NCI-H2196 treated with DMSO at 0.1 percent for 48 hours (cell line): ENCODE data around the gene ULK1.

Source experiments
- DNase-seq: peaks from one replicate; lab custom pipeline; 2025; ENCODE audit not compliant: unreplicated experiment; lab: John Stamatoyannopoulos, UW

Gene ULK1

DNA sequence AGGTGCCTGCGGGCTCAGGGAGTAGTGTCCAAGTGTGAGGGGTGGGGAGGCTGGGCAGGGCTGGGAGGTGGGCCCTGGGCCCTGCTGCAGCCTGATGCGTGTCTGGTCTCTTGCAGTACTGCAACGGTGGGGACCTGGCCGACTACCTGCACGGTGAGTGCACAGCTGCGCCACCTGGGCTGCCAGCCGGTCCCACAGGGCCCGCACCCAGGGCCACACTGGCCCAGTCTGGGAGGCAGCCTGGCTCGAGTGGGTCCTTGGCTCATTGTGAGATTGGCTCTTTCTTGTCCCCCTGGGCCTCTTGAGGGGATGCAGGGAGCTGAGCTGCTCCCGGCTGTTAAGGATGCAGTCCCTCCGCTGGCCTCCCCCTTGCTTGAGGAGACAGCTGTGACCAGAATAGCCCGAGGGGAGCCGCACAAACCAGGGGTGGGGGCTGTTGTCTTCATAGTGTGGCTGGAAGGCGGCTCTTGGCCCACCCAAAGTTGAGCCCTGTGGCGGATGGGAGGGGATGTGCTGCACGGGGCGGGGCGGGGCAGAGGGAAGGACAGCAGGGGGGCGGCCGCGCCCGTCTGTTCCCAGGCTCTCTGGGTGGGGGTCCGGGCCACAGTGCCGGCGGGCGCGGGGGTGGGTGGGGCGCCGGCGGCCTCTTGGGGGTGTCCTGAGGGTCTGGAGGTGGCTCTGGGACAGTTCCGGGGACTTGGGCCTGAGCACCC lies 13.1 kb downstream of the ULK1 start:
- no peak for DNase-seq

DNA sequence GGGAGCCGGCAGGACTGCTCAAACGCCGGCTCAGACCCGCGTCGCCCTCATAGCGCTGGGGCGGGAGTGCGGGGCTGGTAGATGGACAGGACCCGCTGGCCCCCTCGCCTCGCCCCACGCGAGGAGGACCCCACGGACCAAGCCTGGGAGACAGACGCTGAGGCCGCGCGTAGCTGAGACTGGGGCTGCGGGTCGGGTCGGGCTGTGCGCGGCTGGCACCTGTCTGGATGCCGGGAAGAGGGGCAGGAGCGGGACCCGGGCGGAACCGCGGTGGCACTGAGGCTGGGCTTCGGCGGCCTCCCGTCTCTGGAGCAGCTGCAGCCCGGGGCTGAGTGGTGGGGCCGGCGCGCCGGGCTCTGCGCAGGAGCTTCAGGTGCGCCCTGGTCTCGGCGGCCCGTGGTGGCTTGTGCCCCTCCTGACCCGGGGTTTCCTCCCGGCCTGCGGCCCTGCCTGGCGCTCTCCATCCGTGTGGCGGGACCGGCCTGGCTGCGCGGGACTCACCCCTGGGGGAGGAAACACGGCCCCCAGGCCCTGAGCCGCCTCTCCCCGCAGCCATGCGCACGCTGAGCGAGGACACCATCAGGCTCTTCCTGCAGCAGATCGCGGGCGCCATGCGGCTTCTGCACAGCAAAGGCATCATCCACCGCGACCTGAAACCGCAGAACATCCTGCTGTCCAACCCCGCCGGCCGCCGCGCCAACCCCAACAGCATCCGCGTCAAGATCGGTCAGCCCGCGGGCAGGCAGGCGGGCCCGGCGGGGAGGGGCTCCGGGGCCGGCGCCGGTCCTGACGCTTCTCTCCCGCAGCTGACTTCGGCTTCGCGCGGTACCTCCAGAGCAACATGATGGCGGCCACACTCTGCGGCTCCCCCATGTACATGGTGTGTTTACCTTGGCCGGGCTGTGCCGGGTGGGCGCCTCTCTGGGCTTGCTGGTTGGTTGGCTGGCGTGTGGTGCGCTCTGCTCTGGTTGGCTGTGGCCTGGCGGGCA lies 14.0 kb downstream of the ULK1 start:
- no peak for DNase-seq

DNA sequence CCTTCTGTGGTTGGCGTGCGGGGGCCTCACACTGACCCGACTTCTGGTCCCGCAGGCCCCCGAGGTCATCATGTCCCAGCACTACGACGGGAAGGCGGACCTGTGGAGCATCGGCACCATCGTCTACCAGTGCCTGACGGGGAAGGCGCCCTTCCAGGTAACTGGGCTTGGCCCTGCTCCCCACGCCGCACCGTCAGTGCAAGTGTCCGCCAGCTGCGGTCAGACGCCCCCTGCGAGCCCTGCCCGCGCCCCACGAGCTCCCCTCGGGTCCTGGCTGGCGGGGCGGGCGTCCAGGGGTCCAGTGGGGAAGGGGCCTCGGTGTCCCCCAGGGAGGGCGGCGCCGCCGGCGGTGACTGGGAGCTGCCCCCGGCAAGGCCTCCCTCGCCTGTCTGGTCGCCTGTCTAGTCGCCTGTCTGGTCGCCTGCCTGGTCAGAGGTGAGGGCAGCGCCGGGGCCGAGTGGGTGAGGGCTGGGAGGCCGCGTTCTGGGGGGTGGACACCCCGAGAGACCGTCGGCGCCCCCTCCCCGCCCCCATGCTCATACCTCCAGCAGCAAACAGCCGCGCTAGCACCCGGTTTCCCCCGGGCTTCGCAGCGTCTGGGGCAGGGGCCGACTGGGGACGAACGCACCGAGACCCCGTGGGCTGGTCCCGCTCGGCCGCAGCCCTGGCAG lies 14.8 kb downstream of the ULK1 start:
- no peak for DNase-seq

DNA sequence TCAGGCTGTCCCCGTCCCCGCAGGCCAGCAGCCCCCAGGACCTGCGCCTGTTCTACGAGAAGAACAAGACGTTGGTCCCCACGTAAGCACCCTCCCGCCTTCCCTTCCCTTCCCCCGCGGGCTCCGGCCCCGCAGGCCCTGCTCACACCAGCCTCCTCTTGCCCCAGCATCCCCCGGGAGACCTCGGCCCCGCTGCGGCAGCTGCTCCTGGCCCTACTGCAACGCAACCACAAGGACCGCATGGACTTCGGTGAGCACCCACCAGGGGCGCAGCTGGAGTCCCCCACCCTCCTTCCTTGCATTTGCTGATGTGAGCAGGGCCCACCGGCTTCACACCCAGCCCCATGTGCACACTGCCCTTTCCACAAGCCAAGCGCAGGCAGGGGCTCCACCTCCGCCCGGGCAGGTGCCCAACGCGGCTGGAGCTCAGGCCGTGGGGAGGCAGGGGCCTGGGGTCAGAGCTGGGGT lies 15.4 kb downstream of the ULK1 start:
- no peak for DNase-seq

DNA sequence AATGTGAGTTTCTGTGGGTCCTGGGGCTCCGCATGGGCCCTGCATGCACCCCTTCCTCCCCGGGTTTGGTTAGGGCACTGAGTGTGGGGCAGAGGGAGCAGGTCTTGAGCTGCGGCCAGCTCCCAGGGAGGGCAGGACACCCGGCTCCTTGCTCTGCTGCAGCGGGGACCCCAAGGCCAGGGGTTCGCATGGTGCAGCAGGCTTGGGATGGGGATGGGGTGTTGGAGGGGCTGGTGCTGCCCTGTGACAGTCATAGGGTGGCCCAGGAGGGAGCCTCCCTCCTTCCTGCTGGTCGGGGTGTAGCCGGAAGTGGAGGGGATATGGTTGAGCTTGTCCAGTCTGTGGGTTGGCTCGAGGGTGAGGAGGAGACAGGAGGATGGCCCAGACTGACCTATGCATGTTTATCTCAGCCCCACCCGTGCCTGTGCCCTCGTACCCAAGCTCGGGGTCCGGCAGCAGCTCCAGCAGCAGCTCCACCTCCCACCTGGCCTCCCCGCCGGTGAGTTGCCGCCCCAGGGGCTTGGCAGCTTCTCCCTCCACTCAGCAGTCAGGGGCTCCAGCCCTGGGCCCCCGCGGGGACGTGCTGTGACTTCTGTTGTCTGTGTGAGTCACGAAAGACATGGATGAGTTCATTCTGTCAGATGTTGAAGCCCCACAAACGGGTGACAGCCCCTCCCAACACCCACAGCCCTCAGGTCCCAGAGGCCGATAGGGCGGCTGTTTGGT lies 16.0 kb downstream of the ULK1 start:
- no peak for DNase-seq

DNA sequence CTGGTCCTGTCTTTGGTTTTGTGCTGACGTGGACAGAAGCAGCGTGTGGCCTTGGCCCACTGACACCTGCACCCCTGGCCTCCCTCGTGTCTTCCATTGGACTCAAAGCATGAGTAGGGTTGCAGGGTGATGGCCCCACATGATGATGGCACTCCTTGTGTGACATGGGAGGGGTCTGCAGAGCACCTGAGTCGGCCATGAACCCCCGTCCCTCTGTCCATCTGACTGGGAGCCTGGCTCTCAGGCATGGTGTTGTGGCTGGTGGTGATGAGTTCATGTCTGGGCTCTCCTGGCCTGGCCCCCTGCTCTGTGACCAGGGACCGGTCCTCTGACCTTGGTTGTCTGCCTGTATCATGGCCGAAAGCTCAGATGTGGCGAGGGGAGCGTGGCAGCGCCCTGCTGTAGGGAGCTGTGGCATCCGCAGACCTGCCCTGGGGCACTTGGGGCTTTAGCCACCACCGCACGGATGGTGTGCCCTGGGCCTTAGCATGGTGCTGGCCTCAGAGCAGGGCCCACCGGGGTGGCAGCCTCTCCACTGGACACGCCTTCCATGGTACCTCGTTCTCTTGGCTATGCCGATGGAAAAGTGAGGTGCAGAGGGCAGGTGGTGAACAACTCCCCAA lies 16.7 kb downstream of the ULK1 start:
- no peak for DNase-seq

DNA sequence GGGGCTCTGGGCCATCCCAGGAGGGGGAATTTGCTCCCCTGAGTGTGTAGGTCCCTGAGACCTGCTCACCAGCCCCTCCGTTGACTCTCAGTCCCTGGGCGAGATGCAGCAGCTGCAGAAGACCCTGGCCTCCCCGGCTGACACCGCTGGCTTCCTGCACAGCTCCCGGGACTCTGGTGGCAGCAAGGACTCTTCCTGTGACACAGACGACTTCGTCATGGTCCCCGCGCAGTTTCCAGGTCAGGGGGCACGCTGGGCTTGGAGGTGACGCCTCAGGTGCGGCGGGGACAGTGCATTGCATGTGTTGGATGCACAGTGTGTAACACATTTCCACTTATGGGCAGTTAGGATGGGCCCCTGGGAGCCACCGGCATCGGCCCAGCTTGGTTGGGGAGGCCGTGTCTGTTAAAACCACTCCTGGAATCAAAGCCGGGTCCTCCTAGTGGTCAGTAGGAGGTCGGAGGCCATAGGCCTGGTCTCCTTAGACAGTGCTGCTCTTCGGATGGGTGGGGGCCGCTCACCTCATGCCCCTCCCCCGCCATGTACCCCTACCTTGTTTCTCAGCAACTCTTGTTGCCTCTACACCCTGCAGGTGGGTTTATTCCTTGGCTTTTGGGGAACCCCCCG lies 17.5 kb downstream of the ULK1 start:
- no peak for DNase-seq

DNA sequence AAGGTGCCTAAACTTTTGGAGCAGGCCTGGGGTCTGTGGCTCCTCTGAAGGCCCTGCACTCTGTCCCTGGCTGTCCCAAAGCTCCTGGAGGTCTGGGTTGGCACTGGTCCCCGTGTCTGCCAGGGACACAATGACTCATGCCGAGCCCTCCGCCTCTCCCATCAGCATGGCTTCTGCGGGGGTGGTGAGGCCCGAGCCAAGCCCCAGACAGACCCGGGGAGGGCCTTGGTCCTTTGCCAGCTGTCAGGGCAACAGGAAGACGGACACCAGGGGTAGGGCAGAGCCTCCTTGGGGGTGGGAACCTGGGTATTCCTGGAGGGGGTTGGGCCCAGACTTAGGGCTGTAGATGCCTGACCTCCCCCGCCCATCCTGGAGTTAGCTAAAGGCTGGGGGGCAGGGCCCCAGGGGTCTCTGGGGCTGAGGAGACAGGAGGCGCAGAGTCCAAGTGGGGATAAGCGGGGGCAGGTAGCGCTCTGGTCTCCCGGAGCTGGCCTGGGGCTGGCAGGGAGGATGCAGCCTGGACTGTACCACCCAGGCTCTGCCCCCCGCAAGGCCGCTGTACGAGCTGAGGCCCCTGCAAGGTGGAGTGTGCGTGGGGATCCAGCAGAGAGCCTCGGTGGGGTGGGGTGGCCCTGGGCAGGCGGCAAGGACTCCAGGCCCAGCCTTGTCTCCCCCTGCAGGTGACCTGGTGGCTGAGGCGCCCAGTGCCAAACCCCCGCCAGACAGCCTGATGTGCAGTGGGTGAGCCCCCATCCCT lies 18.3 kb downstream of the ULK1 start:
- DNase-seq: peak; percentile 24

DNA sequence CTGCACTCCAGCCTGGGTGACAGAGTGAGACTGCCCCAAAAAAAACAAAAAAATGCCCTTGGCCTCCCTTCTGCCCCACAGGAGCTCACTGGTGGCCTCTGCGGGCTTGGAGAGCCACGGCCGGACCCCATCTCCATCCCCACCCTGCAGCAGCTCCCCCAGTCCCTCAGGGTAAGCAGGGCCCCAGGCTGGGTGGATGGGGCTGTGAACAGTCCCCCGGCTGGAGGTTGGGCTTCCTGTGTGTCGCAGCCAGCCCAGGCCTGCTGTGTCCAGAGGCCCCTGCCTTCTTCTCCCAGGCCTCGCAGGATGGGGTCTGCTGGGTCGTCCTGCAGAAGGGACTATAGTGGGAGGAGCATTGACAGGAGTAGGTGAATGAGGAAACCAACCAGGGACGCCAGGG lies 19.2 kb downstream of the ULK1 start:
- DNase-seq: no peak

DNA sequence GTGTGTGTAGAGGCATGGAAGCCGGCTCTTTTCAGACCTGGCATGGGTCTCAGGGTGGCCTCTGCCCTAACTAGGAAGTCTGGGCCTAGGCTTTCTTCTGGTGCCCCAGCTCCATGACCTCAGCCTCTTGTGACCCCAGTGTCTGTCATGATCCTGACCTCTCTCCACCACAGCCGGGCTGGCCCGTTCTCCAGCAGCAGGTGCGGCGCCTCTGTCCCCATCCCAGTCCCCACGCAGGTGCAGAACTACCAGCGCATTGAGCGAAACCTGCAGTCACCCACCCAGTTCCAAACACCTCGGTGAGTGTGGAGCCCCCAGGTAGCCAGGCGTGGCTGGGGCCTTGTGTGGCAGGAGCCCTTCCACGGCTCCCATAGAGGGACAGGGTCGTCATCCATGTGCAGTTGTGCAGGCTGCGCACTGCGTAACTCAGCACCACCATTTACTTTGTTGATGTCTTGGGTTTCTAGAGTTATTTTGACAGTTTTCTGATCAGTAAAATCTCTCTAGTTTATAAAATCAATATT lies 19.8 kb downstream of the ULK1 start:
- no peak for DNase-seq

DNA sequence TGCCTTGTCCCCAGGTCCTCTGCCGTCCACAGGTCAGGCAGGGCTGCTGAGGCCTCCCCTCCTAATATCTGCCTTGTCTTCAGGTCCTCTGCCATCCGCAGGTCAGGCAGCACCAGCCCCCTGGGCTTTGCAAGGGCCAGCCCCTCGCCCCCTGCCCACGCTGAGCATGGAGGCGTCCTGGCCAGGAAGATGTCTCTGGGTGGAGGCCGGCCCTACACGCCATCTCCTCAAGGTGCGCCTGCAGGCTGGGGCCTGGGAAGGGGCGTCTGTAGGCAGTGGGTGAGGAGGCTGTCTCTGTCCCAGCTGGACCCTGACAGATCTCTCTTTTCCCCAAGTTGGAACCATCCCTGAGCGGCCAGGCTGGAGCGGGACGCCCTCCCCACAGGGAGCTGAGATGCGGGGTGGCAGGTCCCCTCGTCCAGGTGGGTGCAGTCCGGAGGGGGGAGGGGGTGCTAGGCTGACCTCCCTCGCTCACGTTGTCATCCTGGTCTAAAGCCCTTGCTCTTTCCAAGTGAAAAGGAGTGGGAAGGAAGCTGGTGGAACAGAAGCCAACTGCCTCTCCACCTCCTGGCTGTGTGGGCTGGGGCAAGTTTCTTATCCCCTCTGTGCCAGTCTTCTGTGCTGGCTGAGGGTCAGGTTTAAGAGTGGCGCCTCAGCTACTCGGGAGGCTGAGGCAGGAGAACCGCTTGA lies 20.7 kb downstream of the ULK1 start:
- no peak for DNase-seq

DNA sequence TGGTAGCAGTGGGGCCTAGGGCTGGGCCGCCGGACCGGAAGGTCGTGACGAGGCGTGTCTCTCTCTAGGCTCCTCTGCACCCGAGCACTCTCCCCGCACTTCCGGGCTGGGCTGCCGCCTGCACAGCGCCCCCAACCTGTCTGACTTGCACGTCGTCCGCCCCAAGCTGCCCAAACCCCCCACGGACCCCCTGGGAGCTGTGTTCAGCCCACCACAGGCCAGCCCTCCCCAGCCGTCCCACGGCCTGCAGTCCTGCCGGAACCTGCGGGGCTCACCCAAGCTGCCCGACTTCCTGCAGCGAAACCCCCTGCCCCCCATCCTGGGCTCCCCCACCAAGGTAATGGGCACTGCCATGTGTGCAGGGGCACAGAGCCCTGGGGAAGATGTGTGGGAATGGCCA lies 21.4 kb downstream of the ULK1 start:
- no peak for DNase-seq

DNA sequence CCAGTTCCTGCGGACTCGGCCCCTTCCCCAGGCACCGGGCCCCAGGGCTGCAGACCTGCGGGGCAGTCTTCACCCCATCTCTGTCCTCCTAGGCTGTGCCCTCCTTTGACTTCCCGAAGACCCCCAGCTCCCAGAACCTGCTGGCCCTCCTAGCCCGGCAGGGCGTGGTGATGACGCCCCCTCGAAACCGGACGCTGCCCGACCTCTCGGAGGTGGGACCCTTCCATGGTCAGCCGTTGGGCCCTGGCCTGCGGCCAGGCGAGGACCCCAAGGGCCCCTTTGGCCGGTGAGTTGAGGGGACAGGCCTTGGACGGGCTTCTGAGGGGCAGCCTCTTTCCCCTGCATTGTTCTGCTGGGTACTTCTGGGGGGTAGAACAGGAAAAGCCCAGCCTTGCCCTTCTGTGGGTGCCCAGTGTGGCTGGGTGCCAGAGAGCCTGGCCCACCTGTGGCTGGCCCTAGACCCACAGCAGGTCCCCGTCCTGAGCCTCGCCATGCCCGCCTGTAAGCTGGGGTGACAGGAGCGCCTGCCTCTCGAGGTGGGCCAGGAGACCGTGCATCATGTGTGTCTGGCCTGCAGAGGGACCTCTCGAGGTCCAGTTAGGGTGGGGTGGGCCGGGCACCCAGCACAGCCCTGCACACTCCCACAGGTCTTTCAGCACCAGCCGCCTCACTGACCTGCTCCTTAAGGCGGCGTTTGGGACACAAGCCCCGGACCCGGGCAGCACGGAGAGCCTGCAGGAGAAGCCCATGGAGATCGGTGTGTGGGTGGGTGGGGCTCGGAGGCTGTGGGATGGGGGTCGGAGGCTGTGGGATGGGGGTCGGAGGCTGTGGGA lies 22.1 kb downstream of the ULK1 start:
- no peak for DNase-seq

DNA sequence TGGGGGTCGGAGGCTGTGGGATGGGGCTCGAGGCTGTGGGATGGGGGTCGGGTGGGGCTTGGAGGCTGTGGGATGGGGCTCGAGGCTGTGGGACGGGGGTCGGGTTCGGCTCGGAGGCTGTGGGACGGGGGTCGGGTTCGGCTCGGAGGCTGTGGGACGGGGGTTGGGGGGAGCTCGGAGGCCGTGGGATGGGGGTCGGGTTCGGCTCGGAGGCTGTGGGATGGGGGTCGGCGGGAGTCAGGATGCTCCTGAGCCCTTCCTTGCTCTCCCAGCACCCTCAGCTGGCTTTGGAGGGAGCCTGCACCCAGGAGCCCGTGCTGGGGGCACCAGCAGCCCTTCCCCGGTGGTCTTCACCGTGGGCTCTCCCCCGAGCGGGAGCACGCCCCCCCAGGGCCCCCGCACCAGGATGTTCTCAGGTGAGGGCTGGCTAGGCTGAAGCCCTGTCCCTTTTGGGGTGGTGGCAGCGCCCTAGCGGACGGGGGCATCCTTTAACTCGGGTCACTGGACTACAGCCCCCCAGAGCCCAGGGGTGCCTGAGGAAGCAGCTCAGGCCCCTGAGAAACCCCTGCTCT lies 22.8 kb downstream of the ULK1 start:
- DNase-seq: no peak

DNA sequence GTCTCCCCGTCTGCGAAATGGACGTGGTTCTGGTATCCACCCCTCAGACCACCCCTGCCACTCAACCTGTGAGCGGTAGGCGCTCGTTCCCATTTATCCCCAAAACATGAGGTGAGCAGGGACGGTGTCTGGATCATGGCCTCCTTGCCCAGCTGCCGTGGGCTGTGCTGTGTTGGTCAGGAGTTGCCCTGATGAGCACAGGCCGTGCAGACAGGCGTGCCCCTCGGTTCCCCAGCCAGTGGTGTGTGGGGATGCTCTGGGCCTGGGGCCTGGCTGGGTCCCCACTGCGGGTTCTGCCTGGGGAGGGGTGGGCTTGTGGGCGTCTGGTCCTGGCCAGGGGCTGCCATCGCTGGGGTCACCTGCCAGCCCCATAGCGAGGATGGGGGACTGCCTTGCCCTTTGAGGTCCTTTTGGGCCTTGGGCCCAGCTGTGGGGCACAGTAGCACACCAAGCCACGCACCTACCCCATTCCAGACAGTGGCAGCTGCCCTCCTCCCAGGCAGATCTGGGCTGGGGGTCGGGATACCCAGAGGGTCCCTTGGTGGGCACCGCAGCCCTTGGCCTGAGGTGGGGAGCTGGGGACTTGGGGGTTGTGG lies 23.4 kb downstream of the ULK1 start:
- no peak for DNase-seq

DNA sequence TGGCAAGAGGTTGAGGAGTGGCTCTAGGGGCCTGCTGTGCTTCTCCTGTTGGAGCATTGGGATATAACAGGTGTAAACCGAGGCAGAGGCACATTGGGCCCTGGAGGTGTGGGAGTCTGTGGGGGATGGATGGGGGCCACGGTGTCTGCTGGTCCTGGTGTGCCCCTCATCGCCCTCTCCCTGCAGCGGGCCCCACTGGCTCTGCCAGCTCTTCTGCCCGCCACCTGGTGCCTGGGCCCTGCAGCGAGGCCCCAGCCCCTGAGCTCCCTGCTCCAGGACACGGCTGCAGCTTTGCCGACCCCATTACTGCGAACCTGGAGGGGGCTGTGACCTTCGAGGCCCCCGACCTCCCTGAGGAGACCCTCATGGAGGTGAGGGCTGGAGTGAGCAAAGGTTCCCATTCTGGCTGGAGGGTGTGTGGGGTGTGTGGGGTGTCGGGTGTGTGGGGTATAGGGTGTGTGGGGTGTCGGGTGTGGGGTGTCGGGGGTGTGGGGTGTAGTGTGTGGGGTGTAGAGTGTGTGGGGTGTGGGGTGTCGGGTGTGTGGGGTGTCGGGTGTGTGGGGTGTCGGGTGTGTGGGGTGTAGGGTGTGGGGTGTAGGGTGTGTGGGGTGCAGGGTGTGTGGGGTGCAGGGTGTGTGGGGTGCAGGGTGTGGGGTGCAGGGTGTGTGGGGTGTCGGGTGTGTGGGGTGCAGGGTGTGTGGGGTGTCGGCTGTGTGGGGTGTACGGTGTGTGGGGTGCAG lies 24.1 kb downstream of the ULK1 start:
- DNase-seq: no peak
